ENCODE measurements around the gene FHOD3. TPM values are rescaled to one million over a fixed set of nuclear protein-coding genes. Genes with fewer than 3 reads are reported as not detected.
A peak's percentile ranks its signal among the peaks of the same experiment; 100 is the strongest.

Gene FHOD3
- total RNA-seq, 1 donor from 2014 or later: 33.3 TPM

GRCh38 chr18:36314098-36314497, 16.6 kb downstream of the FHOD3 start:
- ATAC-seq (peak; percentile 44), DNase-seq (ENCODE audit: low spot score) (no peak)
- intact Hi-C loops (cut with DNase I): no loop called here

- intact Hi-C loops (cut with DNase I): no loop called here
- ATAC-seq (no peak), DNase-seq (ENCODE audit: low spot score) (no peak)
Observed at GRCh38 chr18:36314754-36315153, 17.2 kb downstream of the FHOD3 start.

DNA sequence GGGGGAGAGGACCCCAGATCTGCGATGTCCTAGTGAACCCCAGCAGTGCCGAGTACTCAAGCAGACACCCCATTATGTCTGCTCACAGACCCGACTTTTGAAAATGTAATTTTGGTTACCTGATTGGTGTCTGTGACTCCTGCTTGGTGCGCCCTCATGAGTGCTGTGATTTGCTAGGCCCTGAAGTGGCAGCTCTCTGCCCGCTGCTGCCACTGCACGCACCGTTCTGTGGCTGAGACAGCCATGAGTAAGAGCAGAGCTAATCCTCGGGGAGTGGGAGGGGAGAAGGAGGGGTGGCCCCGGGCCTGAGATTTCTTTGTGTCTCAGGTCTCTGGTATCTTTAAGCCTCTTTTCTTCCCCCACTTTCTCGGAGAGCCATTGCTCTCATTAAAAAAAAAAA, 18.2 kb downstream of the FHOD3 start:
- intact Hi-C loops (cut with DNase I): no loop called here
- DNase-seq (ENCODE audit: low spot score) (no peak), ATAC-seq (no peak)

- intact Hi-C loops (cut with DNase I): no loop called here
Observed at GRCh38 chr18:36316246-36316645, 18.7 kb downstream of the FHOD3 start.

DNA sequence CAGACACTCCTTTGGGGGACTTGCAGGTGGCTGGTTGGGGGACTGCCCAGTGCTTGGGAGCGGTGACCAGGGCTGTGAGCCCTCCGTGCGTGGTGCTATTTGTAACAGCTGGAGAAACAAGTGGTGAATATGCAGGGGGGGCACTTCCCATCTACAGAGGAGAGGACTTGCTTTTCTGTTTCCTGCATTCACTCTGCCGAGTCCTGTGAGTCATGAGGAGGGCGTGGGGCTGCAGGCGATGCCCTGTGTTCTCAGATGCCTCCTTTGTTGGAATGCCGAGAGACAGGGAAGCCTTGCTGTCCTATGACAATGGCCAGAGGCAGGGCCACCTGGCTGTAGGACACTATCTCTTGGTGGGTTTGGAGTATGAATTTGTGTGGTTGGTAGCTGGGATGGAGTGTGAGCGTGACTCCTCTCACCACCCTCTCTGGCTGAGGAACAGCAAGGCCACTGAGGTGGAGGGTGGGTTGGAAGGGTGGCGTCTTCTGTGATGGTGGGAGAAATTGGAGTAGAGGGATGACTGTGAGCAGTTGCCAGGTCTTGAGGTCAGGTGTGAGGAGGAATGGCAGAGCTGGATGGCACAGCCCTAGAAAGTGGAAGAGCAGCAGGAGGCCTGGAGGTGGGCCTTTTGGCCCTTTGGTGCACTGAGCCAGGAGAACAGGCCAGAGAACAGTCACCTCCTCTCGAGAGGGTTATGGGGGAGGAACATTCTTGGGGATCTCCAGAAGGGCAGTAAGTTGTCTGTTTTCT, 24.3 kb downstream of the FHOD3 start:
- intact Hi-C loops (cut with DNase I): no loop called here
- DNase-seq (ENCODE audit: low spot score) (no peak), ATAC-seq (no peak)

More at GRCh38 chr18:36316246-36316645, 18.7 kb downstream of the FHOD3 start:
- DNase-seq (ENCODE audit: low spot score) (no peak), ATAC-seq (no peak)

DNA sequence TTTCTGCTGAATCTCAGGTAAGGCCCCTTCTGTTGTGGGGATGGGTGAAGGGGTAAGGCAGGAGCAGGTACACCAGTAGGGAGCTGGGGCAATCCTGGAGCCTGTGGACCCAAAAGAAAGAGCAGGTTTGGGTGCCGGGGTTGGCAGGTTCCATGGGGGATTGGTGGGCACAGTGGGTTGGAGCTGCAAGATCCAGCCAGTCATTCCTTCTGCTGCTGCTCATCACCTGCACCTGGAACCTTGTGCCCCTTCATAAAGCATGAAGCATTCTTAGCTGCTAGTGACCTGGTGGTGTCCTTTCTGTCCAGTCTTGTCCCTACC, 24.9 kb downstream of the FHOD3 start:
- intact Hi-C loops (cut with DNase I): no loop called here
- ATAC-seq (no peak), DNase-seq (ENCODE audit: low spot score) (no peak)

DNA sequence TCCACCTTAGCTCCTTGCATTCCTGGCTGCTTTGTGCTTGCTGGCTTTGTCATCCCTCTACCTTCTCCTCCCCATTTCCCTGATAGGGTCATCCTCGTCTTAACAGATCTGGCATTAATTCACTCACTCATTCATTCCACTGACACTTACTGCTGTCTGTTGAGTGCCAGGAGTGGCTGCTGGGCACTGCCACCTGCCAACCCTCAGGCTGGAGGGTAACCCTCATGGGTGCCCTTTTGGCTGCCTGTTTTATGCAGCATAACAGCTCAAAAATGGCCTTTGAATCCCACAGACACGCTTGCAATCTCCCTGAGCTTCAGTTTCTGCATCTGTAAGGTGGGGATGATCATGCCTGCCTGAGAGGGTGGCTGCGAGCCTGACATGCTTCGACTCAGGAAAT, 25.2 kb downstream of the FHOD3 start:
- no peak for DNase-seq (ENCODE audit: low spot score)
- intact Hi-C loops (cut with DNase I): no loop called here

GRCh38 chr18:36323421-36323820, 25.9 kb downstream of the FHOD3 start:
- ATAC-seq (no peak), DNase-seq (ENCODE audit: low spot score) (no peak)
- intact Hi-C loops (cut with DNase I): no loop called here

More for the DNA sequence above, 25.2 kb downstream of the FHOD3 start:
- no peak for ATAC-seq

GRCh38 chr18:36325846-36326245, 28.3 kb downstream of the FHOD3 start:
- no peak for ATAC-seq
- DNase-seq (ENCODE audit: low spot score): no peak
- intact Hi-C loops (cut with DNase I): no loop called here

DNA sequence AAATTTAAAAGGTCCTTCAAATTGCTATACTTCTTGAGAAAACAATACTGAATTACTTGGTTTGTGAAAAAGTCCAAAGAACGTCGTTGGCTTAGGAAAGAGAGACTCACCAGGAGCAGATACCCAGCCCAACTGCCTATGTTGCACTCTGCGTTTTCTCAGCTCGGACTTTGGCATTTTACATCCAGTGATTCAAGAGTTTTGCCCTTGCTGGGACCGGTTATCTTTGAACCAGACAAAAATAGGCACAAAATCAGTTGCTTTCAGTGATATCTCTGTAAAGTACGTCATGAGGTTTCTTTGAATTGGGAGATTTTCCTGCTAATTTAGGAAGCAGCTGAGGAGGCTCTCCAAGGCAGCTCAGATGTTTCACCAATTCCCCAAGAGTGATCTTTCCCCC, 29.3 kb downstream of the FHOD3 start:
- intact Hi-C loops (cut with DNase I): no loop called here
- DNase-seq (ENCODE audit: low spot score) (no peak), ATAC-seq (no peak)

- ATAC-seq: no peak
- no peak for DNase-seq (ENCODE audit: low spot score)
- intact Hi-C loops (cut with DNase I): no loop called here
Observed at GRCh38 chr18:36327352-36328316, 30.1 kb downstream of the FHOD3 start.

DNA sequence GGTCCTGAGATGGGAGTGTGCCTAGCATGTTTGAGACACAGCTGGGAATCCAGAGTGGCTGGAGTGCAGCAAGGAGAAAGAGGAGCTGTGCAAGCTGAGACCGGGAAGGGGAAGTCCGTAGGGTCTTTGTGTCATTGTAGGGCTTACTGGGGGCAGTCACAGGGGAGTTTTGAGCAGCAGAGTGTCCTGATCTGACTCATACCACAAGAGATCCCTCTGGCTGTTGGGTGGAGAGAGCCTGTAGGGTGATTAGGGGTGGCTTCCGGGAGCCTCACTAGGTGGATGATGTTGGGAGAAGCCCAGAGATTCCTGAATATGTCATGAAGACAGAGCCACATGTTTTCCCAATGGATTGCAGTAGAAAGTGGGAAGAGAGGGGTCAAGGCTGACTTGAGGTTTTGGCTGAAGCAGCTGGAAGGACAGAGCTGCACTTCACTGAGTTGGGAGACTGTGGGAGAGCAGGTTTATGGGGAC, 30.9 kb downstream of the FHOD3 start:
- DNase-seq (ENCODE audit: low spot score) (no peak), ATAC-seq (peak; percentile 34)
- intact Hi-C loops (cut with DNase I): no loop called here

GRCh38 chr18:36328916-36329315, 31.4 kb downstream of the FHOD3 start:
- ATAC-seq (no peak), DNase-seq (ENCODE audit: low spot score) (no peak)
- intact Hi-C loops (cut with DNase I): no loop called here

GRCh38 chr18:36329684-36330434, 32.3 kb downstream of the FHOD3 start:
- intact Hi-C loops (cut with DNase I): no loop called here
- DNase-seq (ENCODE audit: low spot score): no peak
- no peak for ATAC-seq

DNA sequence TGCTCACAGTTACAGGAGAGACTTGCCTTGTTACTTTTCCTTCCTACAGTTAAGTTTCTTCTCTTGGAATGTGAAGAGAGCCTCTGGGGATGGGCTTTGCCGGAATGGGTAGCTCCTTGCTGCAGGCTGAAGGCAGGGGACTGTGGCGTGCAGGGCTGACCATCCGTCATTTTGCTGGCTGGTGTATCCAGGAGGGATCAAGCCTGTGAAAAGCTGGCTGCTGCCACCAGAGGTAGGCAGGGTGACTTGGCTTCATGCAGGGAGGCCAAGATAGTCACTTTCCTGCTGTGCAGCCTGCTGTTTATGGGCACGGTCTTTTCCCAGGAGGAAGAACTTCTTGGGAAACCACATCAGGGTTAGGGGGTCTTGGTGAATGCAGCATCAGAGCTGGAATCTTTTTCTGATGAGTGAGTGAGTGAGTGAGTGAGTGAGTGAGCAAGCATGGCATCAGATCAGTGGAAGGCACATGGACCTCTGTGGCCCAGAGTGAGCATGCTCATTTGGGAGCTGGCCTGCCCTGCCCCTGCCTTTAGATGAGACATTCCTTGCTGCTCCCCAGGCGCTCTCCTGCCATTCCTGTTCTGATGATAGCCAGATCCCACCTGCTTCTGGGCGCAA, 33.0 kb downstream of the FHOD3 start:
- DNase-seq (ENCODE audit: low spot score): no peak
- no peak for ATAC-seq
- intact Hi-C loops (cut with DNase I): no loop called here

DNA sequence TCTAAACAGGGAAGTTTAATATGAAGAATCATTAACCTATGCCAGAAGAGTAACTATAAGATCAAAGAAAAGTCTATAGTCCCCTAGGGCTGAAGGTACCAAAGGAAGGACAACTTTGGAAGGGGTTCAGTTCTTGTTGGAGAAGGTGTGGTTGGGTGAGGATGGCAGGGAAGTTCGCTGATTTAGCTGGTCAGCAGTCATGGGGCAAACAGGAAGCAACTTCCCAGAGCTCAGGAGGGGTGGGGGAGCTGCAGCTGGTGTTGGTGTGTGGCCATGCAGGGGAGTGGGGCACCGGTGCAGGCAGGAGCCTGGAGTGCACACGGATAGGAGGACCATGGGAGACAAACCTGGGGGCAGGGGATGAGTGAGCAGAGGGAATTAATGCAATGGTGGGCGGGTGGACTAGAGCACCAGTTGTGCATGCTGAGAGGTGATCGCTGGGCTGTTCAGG, 34.0 kb downstream of the FHOD3 start:
- DNase-seq (ENCODE audit: low spot score): no peak
- intact Hi-C loops (cut with DNase I): no loop called here
- no peak for ATAC-seq

- DNase-seq (ENCODE audit: low spot score): no peak
- ATAC-seq: no peak
- intact Hi-C loops (cut with DNase I): no loop called here
Observed at GRCh38 chr18:36333414-36333813, 35.9 kb downstream of the FHOD3 start.

GRCh38 chr18:36334798-36335197, 37.3 kb downstream of the FHOD3 start:
- DNase-seq (ENCODE audit: low spot score) (no peak), ATAC-seq (no peak)
- intact Hi-C loops (cut with DNase I): no loop called here
